ENCODE results near the gene HEG1.

HEG1 gene

GRCh38 chr3:125073390-125073905 is 17.7 kb upstream of the HEG1 start:
- H3K9ac ChIP-seq = no peak overlapping the region
- H3K79me2 ChIP-seq (ENCODE audit: insufficient read depth, low read depth) = no peaks in the 10 kb centered on the region
- no peak overlapping the region for H3K4me2 ChIP-seq
- no peak overlapping the region for H2AFZ ChIP-seq (ENCODE audit: low read depth)
- no peaks in the 10 kb centered on the region for H4K20me1 ChIP-seq (ENCODE audit: insufficient read depth)
- H3K27me3 ChIP-seq (ENCODE audit: insufficient read depth, low read depth) = no peaks in the 10 kb centered on the region
- H3K36me3 ChIP-seq (ENCODE audit: insufficient read depth) = no peaks in the 10 kb centered on the region
- TF ChIP-seq CTCF (conservative IDR thresholded peaks at IDR 0.05; ENCODE audit: low read depth, low read length) = no peak
- no peak overlapping the region for H3K4me3 ChIP-seq (IDR thresholded peaks at IDR 0.05; ENCODE audit: insufficient read depth, low read depth, low read length)
- H3K4me1 ChIP-seq (ENCODE audit: low read depth, poor library complexity, severe bottlenecking) = no peaks in the 10 kb centered on the region
- H3K27ac ChIP-seq = no peak overlapping the region

GRCh38 chr3:125072749-125073389 is 17.1 kb upstream of the HEG1 start:
- H4K20me1 ChIP-seq (ENCODE audit: insufficient read depth) = no peaks in the 10 kb centered on the region
- H3K27me3 ChIP-seq (ENCODE audit: insufficient read depth, low read depth) = no peaks in the 10 kb centered on the region
- no peaks in the 10 kb centered on the region for H3K36me3 ChIP-seq (ENCODE audit: insufficient read depth)
- no peak overlapping the region for H3K9ac ChIP-seq
- no peaks in the 10 kb centered on the region for H3K79me2 ChIP-seq (ENCODE audit: insufficient read depth, low read depth)
- H3K4me2 ChIP-seq = no peak overlapping the region
- H3K4me1 ChIP-seq (ENCODE audit: low read depth, poor library complexity, severe bottlenecking) = no peaks in the 10 kb centered on the region
- no peak overlapping the region for H3K4me3 ChIP-seq (IDR thresholded peaks at IDR 0.05; ENCODE audit: insufficient read depth, low read depth, low read length)
- H2AFZ ChIP-seq (ENCODE audit: low read depth) = no peak overlapping the region
- H3K27ac ChIP-seq = no peak overlapping the region
- TF ChIP-seq CTCF (conservative IDR thresholded peaks at IDR 0.05; ENCODE audit: low read depth, low read length) = no peak

- Histone ChIP-seq H3K27me3 (ENCODE audit: insufficient read depth, low read depth) (no peaks in the 10 kb centered on the region), H4K20me1 (ENCODE audit: insufficient read depth) (no peaks in the 10 kb centered on the region), H3K4me1 (ENCODE audit: low read depth, poor library complexity, severe bottlenecking) (no peaks in the 10 kb centered on the region), H3K4me3 (IDR thresholded peaks at IDR 0.05; ENCODE audit: insufficient read depth, low read depth, low read length) (no peak overlapping the region), H3K36me3 (ENCODE audit: insufficient read depth) (no peaks in the 10 kb centered on the region), H2AFZ (ENCODE audit: low read depth) (no peak overlapping the region), H3K27ac (no peak overlapping the region), H3K9ac (no peak overlapping the region), H3K4me2 (no peak overlapping the region), H3K79me2 (ENCODE audit: insufficient read depth, low read depth) (no peaks in the 10 kb centered on the region)
- TF ChIP-seq CTCF (conservative IDR thresholded peaks at IDR 0.05; ENCODE audit: low read depth, low read length) = no peak
Observed at GRCh38 chr3:125072301-125072700, 16.5 kb upstream of the HEG1 start.

GRCh38 chr3:125069968-125070745 is 14.4 kb upstream of the HEG1 start:
- Histone ChIP-seq H3K27ac (no peak overlapping the region), H3K9ac (no peak overlapping the region), H3K36me3 (ENCODE audit: insufficient read depth) (no peaks in the 10 kb centered on the region), H3K27me3 (ENCODE audit: insufficient read depth, low read depth) (no peaks in the 10 kb centered on the region), H3K4me1 (ENCODE audit: low read depth, poor library complexity, severe bottlenecking) (no peaks in the 10 kb centered on the region), H2AFZ (ENCODE audit: low read depth) (no peak overlapping the region), H4K20me1 (ENCODE audit: insufficient read depth) (no peaks in the 10 kb centered on the region), H3K4me3 (IDR thresholded peaks at IDR 0.05; ENCODE audit: insufficient read depth, low read depth, low read length) (no peak overlapping the region), H3K4me2 (no peak overlapping the region), H3K79me2 (ENCODE audit: insufficient read depth, low read depth) (no peaks in the 10 kb centered on the region)
- TF ChIP-seq CTCF (conservative IDR thresholded peaks at IDR 0.05; ENCODE audit: low read depth, low read length) = no peak

Measured in KMS-11 (cell line).